TTC549 (cell line): ENCODE measurements around the gene CEMP1.

Source experiments
- FAIRE-seq: peaks from 2 replicates; lab custom pipeline; 2012; peaks lifted over from hg19 to GRCh38; lab: Jason Lieb, UNC

Gene CEMP1

GRCh38 chr16:2483939-2484897 is 47.0 kb downstream of the CEMP1 start:
- FAIRE-seq = no peak

GRCh38 chr16:2482708-2483534 is 48.3 kb downstream of the CEMP1 start:
- no peak for FAIRE-seq

DNA sequence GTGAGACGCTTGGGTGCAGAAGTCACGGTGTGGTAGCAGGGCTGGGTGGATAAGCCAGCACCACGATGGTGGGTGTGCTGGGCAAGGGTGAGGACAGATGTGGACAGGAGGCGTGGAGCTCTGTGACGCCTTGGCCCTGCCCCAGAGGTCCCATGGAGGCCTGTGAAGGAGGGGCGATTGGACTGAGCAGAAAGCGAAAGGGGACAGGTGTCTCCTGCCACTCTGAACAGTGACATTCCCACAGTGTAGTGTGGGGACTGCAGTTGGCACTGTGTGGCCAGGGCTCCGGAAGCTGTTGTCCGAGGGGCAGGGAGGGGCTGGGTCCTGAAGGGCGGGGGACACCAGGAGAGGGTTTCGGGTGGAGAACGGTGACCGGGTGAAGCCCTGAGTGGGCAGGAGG is 49.0 kb downstream of the CEMP1 start:
- no peak for FAIRE-seq

GRCh38 chr16:2481676-2482075 is 49.5 kb downstream of the CEMP1 start:
- no peak for FAIRE-seq

GRCh38 chr16:2480948-2481347 is 50.3 kb downstream of the CEMP1 start:
- no peak for FAIRE-seq
